GDM1 (cell line): ENCODE results near the gene MCTP2.
"Not testable (repeated sequence)": the region's sequence is repeated elsewhere in the genome, so short reads cannot be mapped to it uniquely, and the experiment has no call there.

Experiments used
- DNase-seq: peaks from one replicate; lab custom pipeline; 2025; lab: John Stamatoyannopoulos, UW

Gene MCTP2

DNA sequence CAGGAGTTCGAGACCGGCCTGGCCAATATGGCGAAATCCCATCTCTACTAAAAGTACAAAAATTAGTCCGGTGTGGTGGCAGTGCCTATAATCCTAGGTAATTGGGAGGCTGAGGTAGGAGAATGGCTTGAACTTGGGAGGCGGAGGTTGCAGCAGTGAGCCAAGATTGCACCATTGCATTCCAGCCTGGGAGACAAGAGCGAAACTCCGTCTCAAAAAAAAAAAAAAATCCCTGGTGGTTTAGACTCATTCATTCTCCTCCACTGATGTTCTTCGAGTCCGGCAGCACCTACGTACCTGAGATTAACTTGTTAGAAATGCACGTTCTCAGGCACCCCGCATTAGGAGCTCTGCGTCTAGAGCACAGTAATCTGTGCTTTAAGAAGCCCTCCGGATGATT, 3.7 kb downstream of the MCTP2 start:
- DNase-seq: no peak

DNA sequence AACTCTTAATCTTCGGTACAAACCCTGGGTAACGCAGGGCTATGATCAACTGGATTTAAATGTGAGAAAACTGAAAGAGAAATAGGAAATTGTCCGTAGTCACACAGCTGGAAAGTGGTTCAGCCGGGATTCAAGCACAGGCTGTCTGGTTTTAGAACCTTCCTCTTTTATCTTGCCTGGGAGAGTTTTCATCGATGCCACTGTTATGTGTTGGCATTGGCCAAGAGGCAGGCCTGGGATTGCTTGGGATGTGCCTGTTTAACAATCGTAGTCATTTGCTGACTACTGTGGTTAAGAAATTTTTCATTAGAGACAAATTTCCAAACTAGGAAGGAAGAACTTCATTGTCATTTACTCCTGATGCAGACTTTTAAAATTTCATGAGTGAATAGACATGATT, 4.3 kb downstream of the MCTP2 start:
- DNase-seq: no peak

DNA sequence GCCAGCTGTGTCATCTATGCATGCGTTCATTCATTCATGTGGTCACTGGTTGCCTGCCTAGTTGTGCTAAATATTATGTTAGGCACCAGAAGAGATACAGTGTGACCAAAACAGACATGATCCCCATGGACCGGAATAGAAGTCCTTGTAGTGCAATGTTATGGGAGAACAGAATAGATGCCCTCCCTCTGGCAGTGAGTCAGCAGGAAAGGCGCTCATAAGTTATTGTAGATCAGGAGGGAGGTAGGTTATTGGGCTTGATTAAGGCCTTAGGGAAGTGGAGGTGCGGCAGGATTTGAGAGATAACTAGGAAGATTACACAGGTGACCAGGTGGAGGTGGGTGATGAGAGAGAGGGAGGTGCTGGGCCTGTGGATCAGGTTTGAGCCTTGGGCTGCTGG, 5.2 kb downstream of the MCTP2 start:
- no peak for DNase-seq

DNA sequence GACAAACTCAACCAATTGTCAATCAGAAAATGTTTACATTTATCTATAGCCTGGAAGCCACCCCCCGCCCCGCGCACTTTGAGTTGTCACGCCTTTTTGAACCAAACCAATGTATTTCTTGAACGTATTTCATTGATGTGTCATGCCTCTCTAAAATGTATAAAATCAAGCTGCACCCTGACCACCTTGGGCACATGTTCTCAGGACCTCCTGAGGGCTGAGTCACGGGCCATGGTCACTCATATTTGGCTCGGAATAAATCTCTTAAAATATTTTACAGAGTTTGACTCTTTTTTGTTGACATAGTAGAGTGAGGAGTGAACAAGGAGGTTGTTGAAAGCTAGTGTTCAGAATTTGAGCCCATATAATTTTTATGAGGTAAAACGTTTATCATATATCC, 6.5 kb downstream of the MCTP2 start:
- DNase-seq: no peak

DNA sequence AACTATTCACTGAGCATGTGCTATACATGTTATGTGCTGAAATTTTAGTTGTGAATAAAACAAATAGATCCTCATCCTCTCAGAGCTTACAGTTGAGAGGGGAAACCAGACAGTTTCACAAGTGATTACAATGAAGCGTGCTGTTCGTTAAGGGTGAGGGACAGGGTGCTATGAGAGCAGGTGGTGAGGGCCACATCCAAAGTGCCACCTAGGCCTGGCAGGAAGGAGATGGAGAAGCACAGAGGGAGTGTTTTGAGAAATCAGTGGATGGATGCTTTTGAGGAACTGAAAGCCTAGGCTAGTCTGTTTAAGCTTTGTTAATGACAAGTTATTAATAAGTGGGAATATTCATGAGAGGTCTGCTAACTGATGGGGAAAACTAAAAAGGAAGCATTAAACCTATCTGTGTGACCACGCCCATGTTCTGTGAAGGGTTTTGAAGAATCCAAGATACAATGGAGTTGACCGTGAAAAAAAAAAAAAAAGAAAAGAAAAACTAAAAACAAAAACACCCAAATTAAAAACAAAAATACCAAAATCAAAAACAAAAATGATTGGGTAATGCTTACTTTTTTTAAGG, 7.3 kb downstream of the MCTP2 start:
- no peak for DNase-seq

DNA sequence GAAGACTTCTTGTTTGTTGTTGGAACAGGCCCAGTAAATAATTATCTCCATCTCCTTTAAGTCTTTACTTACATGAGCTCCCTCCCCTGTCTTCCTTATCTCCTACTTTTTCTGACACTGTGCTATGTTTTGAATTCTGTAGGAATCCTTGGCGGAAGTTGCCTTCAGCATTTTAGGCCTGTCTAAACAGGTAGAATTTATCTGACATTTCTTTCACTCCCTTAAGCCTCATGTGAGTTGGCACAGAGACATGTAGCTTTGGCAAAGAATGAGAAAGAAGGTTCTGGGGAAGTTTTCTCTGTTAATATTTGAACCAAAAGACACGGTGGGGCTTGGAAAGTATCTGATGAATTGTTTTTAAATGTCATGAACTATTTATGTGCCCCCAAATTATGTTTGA, 8.1 kb downstream of the MCTP2 start:
- no peak for DNase-seq

DNA sequence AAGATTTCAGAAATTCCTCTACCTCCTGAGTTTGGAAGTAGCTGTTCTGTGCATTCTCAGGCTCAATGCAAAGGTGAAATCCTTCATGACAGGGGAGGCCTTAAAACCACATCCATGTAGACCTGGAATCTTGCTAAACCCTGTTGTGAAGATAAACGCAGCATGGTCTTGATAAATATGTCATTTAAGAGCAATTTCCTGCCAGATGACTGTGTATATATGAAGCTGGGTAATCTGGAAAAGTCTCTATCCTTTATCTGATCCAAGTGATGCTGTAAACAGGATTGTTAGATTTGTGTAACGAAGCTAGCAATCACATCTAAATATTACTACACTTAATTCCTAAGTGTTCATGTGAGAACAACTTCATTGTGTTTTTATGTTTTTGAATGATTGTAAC, 9.1 kb downstream of the MCTP2 start:
- DNase-seq: no peak

DNA sequence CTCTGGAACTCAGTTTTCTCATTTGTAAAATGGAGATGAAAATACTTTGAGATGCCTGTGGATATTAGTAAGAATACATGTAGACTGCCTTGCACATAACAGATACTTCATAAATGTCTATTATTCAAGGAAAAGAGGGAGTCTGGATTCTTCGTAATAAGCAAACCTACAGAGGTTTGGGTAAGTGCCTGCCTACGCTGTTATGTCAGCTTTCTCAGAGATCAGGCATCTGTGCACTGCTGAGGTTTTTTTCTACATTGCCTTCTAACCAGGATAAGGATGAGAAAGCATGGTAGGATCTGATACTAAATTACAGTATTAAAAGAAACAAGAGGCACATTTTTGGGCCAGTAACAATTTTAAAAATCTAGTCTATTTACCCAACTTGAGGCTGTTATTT, 10.9 kb downstream of the MCTP2 start:
- DNase-seq: no peak

DNA sequence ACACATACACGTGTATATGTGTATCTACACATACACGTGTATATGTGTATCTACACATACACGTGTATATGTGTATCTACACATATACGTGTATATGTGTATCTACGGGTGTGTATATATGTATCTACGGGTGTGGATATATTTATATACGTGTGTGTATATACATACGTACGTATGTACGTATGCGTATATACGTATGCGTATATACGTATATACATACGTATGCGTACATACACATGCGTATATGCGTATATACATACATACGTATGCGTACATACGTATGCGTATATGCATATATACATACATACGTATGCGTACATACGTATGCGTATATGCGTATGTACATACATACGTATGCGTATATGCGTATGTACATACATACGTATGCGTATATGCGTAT, 11.6 kb downstream of the MCTP2 start:
- not testable (repeated sequence) for DNase-seq

DNA sequence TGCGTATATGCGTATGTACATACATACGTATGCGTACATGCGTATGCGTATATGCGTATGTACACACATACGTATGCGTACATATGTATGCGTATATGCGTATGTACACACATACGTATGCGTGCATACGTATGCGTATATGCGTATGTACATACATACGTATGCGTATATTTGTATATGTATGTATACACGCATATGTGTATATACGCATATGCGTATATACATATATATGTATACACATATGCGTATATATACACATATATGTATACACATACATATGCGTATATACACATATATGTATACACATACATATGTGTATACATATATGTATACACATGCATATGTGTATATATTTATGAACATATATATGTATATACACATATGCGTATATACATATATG, 12.1 kb downstream of the MCTP2 start:
- DNase-seq: no peak

DNA sequence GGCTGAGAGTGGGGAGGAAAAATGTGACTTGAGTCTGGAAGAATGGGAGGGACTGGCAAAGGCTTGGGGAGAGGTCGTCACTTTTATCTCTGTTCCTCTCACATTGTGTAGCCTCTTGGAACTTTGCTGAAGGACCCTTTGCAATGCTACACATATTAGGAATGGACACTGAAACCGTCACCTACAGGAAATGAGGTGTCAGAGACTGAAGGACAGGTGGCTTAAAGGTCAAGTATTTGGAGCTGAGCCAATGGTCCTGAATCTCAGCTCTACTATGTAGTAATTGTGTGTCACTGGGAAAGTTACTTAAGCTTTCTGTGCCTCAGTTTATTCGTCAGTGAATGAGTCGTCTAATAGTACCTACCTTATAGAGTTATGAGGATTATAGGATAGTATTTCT, 14.7 kb downstream of the MCTP2 start:
- DNase-seq: no peak

DNA sequence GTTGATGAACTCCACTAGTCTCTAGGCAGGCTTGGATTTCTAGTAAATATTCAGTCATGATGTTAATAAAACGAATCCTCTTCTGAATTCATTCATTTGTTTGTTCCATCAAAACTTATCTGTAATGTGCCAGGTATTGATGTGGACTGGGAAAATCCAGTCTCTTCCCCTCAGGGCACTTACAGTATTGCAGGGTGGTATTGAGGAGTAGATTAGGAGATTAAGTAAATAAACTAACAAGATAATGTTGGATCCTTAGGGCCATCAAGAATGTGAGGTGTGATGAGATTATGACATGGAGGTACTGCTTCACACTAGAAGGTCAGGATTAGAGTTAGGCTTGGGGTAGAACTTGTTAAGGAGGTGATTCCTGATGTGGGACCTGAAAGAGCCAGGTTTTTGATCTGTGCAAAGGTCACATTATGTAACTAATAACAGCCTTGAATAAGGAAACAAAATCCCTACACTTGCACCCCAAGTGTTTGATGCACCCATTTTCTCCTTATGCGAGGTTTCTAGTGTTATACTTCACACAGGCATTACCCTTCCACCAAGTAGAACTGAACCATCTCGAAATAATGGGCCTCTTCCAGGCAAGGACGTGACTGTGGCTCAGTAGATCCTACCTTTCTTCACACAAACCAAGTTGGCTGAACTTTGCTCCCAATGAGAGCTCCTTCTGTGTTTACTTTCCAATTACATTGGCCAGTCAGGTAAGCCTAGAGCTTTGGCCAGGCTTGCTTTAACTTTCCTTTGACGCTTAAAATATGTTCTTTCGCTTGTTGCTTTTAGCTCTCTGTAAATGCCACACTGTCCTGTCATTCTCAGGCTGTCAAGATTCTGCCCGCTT, 16.7 kb downstream of the MCTP2 start:
- no peak for DNase-seq

DNA sequence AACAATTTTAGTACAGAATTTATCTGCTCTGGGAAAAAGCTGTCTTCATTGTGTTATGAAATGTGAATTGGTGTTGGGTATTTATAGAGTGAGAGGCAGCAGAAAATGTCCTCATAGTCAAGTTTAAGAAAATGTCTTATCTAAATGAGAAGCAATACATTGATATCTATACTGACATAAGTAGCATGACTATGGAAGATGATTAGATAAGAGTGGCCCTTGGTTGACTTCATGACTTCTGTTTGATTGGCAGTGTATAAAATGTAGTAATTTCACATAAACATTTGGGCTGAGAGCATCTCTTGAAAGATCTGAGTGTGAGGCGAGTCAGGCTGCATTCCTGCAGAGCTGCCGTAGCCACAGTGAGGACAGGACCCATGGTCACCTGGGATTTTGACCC, 19.4 kb downstream of the MCTP2 start:
- DNase-seq: no peak

DNA sequence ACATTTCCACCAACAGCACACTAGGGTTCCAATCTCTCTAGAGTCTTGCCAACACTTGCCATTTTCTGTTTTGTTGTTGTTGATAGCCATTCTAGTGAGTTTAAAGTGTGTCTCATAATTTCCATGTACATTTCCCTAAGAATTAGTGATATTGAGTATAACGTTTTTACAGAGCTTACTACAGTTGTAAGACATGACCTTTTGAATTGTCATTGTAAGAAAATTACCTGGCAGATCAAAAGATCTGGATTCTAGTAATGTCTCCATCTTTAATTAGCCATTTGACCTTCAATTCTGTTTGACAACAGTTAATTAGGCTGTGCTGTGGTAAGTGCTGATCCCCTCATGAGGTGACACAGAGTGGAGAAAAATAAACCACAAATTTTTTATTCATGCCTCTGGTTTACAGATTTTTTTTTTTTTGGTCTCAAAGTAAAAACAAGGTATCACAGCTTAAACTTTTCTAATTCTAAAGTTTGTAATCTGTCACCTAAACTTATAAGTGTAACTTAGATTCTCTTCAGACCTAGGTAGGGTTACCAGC, 20.9 kb downstream of the MCTP2 start:
- DNase-seq: no peak

DNA sequence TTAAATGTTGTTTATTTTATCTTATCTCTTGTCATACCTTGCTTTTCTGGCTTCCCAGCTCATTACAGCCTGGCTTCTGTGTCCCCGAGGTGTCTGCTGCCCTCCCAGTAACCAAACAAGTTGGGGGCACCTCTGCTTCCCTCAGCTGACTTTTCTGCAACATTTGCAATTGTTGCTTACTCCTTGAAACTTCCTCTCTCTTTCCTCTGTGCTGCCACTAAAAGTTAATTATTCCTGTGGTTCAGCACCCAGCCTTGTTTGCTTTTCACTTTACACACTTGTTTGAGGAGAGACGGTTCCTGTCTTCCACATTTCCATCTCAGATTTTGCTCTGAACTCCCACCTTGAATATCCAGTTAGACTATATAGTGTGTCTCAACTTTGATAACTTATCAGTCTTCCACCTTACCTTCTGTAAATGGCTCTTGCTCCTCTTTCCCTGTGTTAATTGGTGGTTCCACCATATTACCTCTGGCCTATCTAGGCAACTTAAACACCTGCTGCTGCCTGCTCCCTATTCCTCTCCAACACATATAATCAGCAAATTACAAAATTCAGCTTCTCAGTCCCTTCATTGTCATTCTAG, 21.6 kb downstream of the MCTP2 start:
- DNase-seq: no peak

DNA sequence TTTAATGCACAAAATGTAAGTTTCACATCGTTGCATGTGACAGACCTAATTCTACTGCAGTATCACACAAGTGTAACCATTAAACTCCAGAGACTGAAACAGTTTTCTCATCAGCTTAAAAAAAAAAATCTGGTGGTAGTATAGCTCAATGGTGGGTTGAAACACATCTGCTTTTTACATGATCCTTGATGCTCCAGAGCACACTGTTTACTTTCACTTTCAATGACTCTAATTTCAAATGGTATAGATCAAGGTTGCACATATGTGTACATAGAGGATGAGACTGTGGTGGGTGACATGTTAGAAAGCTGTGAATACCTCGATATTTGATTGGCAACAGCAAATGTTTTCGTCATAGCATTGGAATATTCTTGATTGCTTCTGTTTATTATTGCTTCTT, 22.4 kb downstream of the MCTP2 start:
- DNase-seq: no peak

DNA sequence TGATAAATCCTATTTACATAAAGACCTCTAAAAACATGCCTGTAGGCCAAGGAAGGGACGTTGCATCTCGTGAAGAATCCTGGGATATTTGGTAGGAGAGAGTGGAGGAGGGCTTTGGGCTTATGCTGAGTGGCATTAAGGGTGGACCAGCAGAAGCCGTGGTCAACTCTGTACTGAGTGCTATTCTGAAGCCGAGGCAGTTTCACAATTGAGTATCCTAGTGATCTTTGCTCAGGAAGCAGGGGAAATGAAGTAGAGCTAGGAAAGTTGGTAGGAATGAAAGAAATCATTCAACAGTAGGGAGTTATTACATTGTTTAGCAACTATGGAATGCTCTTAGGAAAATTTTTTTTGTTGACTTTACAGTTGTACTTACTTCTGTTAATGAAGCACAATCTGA, 24.2 kb downstream of the MCTP2 start:
- no peak for DNase-seq

DNA sequence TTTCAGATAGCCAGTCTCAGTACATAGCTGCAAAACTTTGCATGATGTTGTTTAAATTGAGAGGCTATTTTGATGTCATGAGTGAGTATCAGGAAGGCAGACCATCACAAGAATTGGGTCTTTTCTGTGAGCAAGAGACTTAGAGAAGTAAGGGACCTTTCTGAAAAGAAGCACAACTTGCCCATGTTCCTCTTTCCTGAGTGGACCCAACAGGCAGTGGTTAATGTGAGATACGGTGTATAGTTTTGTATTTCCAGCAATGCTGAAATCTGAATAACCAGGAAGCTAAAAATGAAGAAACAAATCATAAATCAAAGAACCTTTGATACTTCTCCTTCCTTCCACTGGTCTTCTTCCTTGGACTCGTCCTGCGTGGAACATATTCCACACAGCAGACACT, 25.1 kb downstream of the MCTP2 start:
- no peak for DNase-seq

DNA sequence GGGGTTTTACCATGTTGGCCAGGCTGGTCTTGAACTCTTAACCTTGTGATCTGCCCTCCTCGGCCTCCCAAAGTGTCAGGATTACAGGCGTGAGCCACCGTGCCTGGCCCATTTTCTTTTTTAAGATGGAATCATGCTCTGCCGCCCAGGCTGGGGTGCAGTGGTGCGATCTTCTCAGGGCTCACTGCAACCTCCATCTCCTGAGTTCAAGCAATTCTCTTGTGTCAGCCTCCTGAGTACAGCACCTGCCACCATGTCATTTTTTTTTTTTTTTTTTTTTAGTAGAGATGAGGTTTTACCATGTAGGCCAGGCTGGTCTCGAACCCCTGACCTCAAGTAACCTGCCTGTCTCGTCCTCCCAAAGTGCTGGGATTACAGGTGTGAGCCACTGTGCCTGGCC, 26.4 kb downstream of the MCTP2 start:
- DNase-seq: not testable (repeated sequence)

DNA sequence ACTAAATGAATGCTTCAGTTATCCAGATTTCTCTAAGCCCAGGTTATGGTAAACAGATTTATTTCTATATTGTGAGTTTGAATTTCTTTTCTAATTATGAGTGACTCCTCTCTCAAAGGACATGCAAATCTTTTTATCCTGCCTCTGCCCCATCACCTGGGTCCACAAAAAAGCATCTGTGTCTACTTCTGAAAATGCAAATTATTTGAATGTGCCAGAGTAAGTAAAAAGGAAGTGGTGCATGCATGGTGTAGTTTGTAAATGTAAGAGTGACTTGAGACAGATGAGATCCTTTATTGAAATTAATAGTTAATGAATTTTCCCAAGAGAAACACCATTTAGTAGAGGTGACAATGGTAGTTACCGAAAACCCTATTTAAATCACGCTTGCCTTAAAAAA, 26.9 kb downstream of the MCTP2 start:
- no peak for DNase-seq

DNA sequence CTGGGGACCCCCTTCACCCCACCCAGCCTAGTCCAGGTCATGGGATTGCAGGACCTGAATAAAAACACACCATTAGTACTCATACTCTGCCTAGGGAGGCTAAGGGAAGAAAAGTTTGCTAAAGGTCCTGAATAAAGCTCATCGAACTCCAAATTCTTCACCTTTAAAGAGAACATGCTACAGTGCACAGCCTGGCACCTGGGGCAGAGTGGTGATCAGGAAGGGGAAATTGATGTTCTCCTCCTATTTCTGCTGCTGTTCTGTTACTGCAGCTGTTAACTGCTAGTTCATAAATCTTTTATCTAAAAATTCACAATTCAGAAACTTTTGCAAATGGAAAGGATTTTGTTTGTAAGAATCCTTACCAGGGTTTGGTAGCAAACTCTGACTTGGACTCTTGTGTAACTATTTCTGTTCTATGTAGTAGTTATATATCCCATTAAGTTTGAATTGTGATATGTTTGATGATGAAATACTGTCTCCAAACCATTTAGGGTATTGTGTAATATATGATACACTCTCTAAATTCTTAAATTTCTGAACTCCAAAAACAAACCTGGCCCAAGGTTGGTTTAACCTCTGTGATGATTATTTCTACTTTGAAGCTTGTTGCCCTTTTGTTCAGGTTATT, 27.9 kb downstream of the MCTP2 start:
- DNase-seq: no peak

DNA sequence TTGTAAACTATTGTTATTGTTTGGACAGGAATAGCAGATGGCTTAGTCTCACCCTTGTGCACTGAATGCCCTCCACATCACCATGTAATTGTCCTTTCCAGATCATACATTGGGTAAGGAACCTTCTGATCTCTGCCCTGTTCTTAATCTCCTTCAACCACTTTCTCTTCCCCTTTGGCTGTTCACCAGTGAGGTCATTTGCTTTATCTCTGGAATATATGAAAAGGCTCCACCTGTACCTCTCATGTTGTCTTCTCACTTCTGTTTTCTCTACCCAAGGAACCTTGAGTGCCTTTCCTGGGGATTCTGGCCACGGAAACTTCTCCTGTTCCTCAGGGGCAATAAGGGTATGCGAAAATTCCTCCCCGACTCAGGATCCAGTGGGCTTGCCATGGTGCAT, 28.5 kb downstream of the MCTP2 start:
- DNase-seq: no peak

DNA sequence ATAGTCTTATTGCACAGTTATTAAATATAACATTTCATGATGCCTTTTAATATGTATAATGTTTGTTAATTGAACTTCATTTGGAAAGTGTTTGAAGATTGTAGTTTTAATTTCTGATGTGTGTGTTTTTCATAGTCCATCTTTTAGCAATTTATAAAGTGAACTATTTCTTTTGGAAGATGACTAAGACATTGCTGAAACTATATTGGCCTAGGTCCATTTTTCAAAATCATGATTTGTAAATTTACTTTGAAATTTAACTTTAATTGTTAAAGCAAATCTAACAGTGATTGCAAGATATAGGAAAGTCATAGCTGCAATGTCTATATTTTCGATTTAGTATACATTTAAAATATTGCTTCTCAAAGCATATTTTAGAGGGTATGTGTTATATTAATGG, 30.8 kb downstream of the MCTP2 start:
- DNase-seq: no peak
